Activated CD8-positive, alpha-beta T cell treated with anti-CD3 and anti-CD28 coated beads for 36 hours (primary cell): ENCODE data around the gene KDM4C. TPM values are rescaled to one million over a fixed set of nuclear protein-coding genes. Genes with fewer than 3 reads are reported as not detected.
"Not testable (repeated sequence)": the region's sequence is repeated elsewhere in the genome, so short reads cannot be mapped to it uniquely, and the experiment has no call there.

Experiments
- ATAC-seq: fragments of 200-7000 bp; cut with Tn5 transposase; one replicate; pipeline ENCODE4 v1.10.0; 2021; ENCODE audit warnings: mild to moderate bottlenecking, moderate library complexity
- CTCF ChIA-PET: fragments of 350-600 bp; sonication (Branson Sonifier 250); formaldehyde crosslinking; loops from one replicate; lab custom pipeline; 2021; ENCODE audit warnings: antibody characterized with exemption; lab: Charles Lee
- POLR2A ChIA-PET: fragments of 350-600 bp; sonication (Branson Sonifier 250); formaldehyde crosslinking; loops from one replicate; lab custom pipeline; 2021; ENCODE audit warnings: antibody characterized with exemption; lab: Charles Lee
- DNase-seq: peaks from one replicate; pipeline ENCODE4 v3.0.0-alpha.2; 2020
- H3K27ac Mint-ChIP-seq: one replicate; pipeline ENCODE4 v1.8.0; 2021; ENCODE audit warnings: mild to moderate bottlenecking, mixed read lengths
- H3K27me3 Mint-ChIP-seq: one replicate; pipeline ENCODE4 v1.8.0; 2021; ENCODE audit warnings: mixed read lengths
- H3K36me3 Mint-ChIP-seq: one replicate; pipeline ENCODE4 v1.8.0; 2021; ENCODE audit warnings: low read depth, mixed read lengths
- H3K4me1 Mint-ChIP-seq: one replicate; pipeline ENCODE4 v1.8.0; 2021; ENCODE audit warnings: low read depth, mixed read lengths
- H3K4me3 Mint-ChIP-seq: one replicate; pipeline ENCODE4 v1.8.0; 2021; ENCODE audit warnings: mild to moderate bottlenecking, moderate library complexity, mixed read lengths
- H3K9me3 Mint-ChIP-seq: one replicate; pipeline ENCODE4 v1.8.0; 2021; ENCODE audit warnings: mixed read lengths
- intact Hi-C: fragments of 100-400 bp; cut with micrococcal nuclease; formaldehyde crosslinking; loops from one replicate; pipeline ENCODE4 v1.10.0; 2022
- total RNA-seq, 2 experiments: library from RNA; stranded (reverse); gene quantifications; one replicate each; pipeline ENCODE4 v1.2.3, GENCODE V29; 2021
- TF ChIP-seq, protein P1 (sequence below): fragments of 200-600 bp; IDR thresholded peaks from one replicate; pipeline ENCODE4 v1.8.0; 2022; ENCODE audit warnings: antibody characterized with exemption, mild to moderate bottlenecking

The KDM4C gene
- total RNA-seq, 2 experiments from 2014 or later, result 31.1 to 32.9 TPM

DNA sequence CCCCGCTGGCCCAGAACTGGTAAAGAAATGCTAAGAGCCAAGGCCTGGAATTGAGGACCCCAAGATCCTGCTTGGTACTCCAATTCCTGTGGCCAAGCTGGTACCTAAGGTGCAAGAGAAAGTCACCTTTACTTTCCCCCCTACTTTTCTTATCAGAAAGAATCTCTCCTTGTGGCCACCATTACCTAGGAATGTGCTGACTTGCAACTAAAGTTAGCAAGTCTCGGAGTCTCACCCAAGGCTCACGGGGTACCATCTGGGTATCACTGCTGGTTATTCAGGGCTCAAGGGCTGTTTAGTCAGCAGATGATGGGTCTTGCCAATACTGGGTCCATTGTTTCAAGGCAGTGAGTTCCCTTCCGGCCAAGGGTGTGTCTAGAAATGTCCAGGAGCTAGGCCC lies 270.2 kb downstream of the KDM4C start:
- no peak overlapping the region for H3K27ac Mint-ChIP-seq
- TF ChIP-seq, protein P1, sequence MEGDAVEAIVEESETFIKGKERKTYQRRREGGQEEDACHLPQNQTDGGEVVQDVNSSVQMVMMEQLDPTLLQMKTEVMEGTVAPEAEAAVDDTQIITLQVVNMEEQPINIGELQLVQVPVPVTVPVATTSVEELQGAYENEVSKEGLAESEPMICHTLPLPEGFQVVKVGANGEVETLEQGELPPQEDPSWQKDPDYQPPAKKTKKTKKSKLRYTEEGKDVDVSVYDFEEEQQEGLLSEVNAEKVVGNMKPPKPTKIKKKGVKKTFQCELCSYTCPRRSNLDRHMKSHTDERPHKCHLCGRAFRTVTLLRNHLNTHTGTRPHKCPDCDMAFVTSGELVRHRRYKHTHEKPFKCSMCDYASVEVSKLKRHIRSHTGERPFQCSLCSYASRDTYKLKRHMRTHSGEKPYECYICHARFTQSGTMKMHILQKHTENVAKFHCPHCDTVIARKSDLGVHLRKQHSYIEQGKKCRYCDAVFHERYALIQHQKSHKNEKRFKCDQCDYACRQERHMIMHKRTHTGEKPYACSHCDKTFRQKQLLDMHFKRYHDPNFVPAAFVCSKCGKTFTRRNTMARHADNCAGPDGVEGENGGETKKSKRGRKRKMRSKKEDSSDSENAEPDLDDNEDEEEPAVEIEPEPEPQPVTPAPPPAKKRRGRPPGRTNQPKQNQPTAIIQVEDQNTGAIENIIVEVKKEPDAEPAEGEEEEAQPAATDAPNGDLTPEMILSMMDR, result no peak
- no peaks in the 10 kb centered on the region for H3K4me1 Mint-ChIP-seq
- ATAC-seq, result no peak
- no peaks in the 10 kb centered on the region for H3K27me3 Mint-ChIP-seq
- H3K36me3 Mint-ChIP-seq, result peaks cover 23% of the 10 kb centered on the region
- ChIA-PET CTCF (interaction anchor here (1.0 kb wide), 1 partner anchor 9 kb away, joined by 4 read pairs; no protein-coding TSS in a partner anchor), POLR2A (no interaction called here)
- no peaks in the 10 kb centered on the region for H3K9me3 Mint-ChIP-seq
- no peak for DNase-seq
- H3K4me3 Mint-ChIP-seq, result no peak overlapping the region
- intact Hi-C loops, result loop anchor here (10.0 kb wide), 1 partner anchor 63 kb away; no protein-coding TSS in a partner anchor

DNA sequence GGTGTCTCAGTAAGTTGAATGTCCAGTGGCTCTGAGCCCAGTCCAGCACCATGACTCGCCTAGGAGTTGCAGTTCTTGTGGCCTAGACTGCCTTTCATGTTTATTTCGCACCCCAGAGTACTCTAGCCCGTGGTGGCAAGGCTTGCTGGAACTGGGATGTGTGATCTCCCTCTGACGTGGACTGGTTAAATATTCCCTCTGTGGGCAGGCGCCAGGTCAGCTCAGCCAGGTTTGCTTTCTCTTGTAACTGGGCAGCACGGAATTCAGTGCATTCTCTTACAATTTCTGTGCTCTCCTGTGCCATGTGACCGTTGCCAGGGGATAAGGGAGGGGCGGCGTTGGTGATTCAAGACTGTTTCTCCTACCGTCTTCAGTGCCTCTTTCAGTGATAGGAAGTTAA lies 270.8 kb downstream of the KDM4C start:
- TF ChIP-seq, protein P1, result no peak
- no peak for DNase-seq
- Mint-ChIP-seq H3K9me3 (no peaks in the 10 kb centered on the region), H3K27ac (no peak overlapping the region), H3K4me1 (no peaks in the 10 kb centered on the region), H3K4me3 (no peak overlapping the region), H3K36me3 (peaks cover 23% of the 10 kb centered on the region), H3K27me3 (no peaks in the 10 kb centered on the region)
- ATAC-seq, result no peak
- intact Hi-C loops, result loop anchor here (10.0 kb wide), 1 partner anchor 64 kb away; no protein-coding TSS in a partner anchor
- CTCF ChIA-PET, result interaction anchor here (1.0 kb wide), 1 partner anchor 10 kb away, joined by 4 read pairs; no protein-coding TSS in a partner anchor
- POLR2A ChIA-PET, result no interaction called here

DNA sequence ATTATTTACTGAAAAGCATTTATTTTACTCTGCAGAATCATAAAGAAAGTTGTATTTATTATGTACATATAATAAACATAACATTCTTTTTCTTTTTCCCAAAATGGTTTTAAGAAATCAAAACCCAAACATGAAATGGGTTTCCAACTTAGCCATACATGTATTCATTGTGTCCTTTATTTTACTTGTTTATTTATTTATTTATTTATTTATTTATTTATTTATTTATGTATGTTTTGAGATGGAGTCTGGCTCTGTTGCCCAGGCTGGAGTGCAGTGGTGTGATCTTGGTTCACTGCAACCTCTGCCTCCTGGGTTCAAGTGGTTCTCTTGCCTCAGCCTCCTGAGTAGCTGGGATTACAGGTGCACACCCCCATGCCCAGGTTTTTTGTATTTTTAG lies 273.2 kb downstream of the KDM4C start:
- H3K4me1 Mint-ChIP-seq, H3K4me3 Mint-ChIP-seq, H3K9me3 Mint-ChIP-seq, DNase-seq, ATAC-seq, H3K27me3 Mint-ChIP-seq, POLR2A ChIA-PET, H3K27ac Mint-ChIP-seq: not testable (repeated sequence)
- peaks cover 22% of the 10 kb centered on the region for H3K36me3 Mint-ChIP-seq
- CTCF ChIA-PET, result interaction anchor here (1.0 kb wide), 1 partner anchor 22 kb away, joined by 3 read pairs; no protein-coding TSS in a partner anchor
- intact Hi-C loops, result loop anchor here (10.0 kb wide), 1 partner anchor 126 kb away; no protein-coding TSS in a partner anchor

DNA sequence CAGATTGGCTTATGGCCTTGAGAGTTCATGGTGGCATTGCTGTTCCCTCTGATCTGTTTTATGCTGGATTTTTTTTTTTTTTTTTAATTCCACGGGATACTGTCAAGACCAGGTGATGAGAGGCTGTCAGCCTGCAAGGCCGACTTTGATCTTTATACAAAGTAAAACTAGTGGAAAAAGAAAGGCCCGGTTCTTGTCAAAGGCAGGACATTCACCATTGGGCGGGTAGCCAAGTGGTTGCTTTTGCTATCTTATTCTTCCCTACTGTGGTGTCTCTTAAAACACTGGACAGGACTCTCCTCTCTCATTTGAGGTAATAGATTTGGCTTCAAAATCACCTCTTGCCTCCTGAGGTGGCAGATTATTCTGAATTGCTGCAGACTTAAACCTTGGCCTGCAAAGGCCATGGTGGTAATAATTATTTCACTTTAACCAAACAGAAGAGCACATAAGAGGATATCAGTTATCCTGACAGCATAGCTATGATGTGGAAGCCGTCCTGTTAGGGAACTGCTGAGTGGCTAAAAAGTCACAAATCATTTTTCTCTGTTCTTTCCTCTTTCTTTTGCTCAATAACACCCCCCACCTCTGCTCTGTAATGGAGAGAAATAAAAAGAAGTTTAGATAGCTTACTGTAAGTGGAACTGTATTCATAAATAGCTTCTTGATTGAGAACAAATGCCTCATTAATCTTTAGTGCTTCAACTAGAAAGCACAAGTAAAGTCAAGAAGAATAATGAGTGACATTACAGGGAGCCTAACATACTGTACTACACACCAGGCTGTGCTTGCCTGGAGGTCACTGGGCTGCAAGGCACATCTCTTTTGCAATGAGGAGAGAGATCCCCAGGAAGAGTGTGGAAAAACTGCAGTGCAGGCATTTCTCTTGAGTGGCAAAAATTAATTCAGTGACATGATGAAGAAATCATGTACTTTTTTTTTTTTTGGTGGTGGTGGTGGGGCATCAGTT lies 275.6 kb downstream of the KDM4C start:
- TF ChIP-seq, protein P1, result no peak
- ChIA-PET POLR2A (no interaction called here), CTCF (interaction anchor here (1.4 kb wide), 1 partner anchor 206 kb away, joined by 3 read pairs; no protein-coding TSS in a partner anchor)
- Mint-ChIP-seq H3K4me3 (no peak overlapping the region), H3K27ac (no peak overlapping the region), H3K27me3 (no peaks in the 10 kb centered on the region), H3K9me3 (peaks cover 1% of the 10 kb centered on the region), H3K36me3 (peaks cover 15% of the 10 kb centered on the region), H3K4me1 (no peaks in the 10 kb centered on the region)
- ATAC-seq (no peak), DNase-seq (no peak)
- intact Hi-C loops, result loop anchor here (10.0 kb wide), 1 partner anchor 129 kb away; no protein-coding TSS in a partner anchor

DNA sequence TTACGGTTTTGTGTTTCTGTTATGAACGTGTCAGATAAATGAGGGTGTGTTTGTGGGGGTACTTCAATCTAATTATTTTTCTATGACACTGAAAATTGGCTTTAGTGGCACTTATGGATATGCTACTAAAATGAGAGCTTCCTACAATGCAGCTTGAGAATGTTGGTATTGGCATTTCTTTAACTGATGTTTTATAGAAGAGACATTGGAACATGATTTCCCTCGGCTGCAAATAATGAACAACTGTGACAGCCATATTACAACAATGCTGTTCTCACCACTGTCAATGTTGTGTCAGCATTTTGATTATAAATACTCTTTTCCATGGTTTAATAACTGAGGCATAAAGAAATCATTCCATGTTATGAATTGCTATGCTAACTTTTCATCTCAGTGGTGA lies 279.4 kb downstream of the KDM4C start:
- ATAC-seq (no peak), DNase-seq (no peak)
- TF ChIP-seq, protein P1, result no peak
- intact Hi-C loops, result loop anchor here (10.0 kb wide), 1 partner anchor 132 kb away; no protein-coding TSS in a partner anchor
- Mint-ChIP-seq H3K4me3 (no peak overlapping the region), H3K27ac (no peak overlapping the region), H3K4me1 (no peaks in the 10 kb centered on the region), H3K27me3 (no peaks in the 10 kb centered on the region), H3K9me3 (peaks cover 1% of the 10 kb centered on the region), H3K36me3 (peaks cover 25% of the 10 kb centered on the region)
- POLR2A ChIA-PET, result interaction anchor here (0.6 kb wide), 1 partner anchor 15 kb away, joined by 3 read pairs; no protein-coding TSS in a partner anchor
- CTCF ChIA-PET, result interaction anchor here (1.0 to 3.4 kb wide), 2 partner anchors 15 to 35 kb away, joined by 3 to 17 read pairs; no protein-coding TSS in a partner anchor
